HG03460 (cell line): ENCODE data around the gene TMSB15C.
"Not testable (repeated sequence)": the region's sequence is repeated elsewhere in the genome, so short reads cannot be mapped to it uniquely, and the experiment has no call there.

Source experiments
- ATAC-seq: cut with Tn5 transposase; IDR thresholded peaks from one replicate; pipeline ENCODE4 v1.9.1; 2021; ENCODE audit not compliant: unreplicated experiment

Gene TMSB15C

DNA sequence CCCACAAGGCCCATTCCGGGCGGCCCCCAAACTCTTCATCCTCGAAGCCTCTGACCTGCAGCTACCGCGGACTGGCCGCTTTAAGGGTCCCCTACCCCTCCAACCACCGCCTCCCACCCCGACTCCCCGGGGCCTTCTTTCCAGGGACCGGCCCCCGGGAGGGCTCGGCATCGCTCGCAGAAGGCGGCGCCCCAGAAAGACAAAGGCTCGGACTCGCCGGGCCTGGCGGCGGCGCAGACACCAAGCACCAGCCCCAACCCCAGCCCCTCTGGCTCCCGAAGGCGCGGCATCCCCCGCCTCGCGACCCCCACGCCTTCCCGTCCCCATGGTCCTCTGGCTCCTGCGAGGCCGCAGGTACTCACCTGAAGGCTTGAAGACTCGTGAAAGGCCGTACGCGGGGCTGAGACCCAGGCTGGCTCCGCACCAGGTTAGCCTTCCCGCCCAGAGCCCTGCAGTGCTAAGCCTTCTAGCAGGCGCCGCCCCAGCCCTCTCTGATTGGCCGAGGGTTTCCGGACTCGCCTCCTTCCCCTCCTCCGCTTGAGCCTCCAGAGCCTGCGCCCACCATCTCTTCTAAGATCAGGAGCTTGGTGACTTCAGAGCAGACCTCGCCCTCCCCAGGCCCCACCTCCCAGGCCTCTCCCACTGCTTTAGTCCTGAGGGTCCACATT lies at the start of gene TMSB15C:
TSS of gene TMSB15C (minus strand) at position 459 of the 668 bp plus-strand sequence.
- peak; percentile 95 for ATAC-seq

DNA sequence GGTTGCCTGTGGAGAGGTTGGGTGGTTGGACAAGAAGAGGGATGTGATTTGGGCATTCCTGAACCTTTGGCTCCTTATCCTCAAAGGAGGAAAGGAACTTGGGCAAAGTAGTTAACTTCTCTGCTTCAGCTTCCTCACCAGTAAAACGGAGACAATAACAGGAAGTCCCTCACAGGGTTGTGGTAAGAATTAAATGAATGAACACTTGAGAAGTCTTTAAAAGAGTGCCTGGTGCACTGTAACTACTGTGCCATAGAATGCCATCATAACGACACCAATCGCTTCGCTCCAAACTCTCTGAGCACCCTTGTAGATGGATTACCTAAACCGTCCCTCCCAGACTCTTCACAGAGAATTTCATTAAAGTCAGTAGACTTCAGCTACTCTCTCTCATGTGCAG lies 46.8 kb upstream of the TMSB15C start:
- ATAC-seq = peak; percentile 63

DNA sequence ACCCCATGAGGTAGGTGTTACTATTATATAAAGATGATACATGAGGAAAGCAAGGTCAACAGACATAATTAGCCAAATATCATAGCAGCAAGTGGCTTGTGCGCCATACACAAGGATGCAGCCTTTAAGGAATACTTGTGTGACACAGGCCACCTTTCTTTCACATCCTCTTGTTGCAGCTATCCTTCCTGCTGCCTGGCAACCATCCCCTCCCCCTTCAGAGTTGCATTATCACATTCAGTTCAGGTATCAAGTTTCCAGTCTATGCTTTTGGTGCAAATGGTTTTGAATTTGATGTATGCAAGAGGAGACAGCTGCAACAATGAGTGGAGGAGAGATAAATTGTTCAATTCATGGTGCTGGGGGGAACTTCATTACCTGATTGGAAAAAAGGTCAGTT lies 42.7 kb upstream of the TMSB15C start:
- ATAC-seq = no peak

- no peak for ATAC-seq
Measured at GRCh38 chrX:104117759-104118158, 41.7 kb upstream of the TMSB15C start.

- peak; percentile 45 for ATAC-seq
Measured at GRCh38 chrX:104113222-104113965, 37.4 kb upstream of the TMSB15C start.

- peak; percentile 78 for ATAC-seq
Measured at GRCh38 chrX:104112326-104112951, 36.4 kb upstream of the TMSB15C start, which contains the start of gene ZCCHC18. ZCCHC18 (plus strand) TSS chrX:104112523; CDS start chrX:104114112, 1,589 bp downstream.

DNA sequence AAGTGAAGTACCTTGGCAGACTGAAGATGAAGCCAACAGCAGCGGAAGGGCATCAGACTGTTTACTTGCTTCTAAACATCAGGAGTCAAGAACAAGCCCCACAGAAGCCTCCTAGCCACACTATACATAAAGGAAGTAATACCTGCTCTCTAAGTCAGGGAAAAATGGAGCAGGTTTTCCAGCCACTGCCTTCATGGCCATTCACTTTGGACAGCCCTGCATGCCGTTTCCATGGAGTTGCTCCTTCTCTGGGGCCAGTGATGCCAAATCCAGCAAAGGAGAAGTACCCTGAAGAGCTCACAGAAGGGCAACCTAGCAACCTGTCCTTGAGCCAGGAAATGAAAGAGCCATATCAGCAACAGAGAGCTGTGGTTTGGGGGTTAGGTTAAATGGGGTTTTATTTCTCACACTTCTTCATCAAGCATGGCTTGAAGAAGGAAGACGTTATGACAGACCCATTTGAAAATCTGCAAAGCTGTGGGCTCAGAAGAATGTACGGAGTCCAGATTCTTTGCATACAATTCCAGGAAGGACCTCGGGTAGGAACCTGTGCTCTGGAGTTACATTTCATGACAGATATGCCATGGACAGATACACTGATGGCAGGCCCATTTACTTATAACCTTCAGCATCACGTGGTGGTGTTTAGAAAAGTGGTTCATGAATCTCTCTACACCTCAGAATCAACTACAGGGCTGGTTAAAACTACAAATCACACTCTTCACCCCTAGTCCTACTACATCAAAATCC lies 34.6 kb upstream of the TMSB15C start:
- peak; percentile 36 for ATAC-seq

DNA sequence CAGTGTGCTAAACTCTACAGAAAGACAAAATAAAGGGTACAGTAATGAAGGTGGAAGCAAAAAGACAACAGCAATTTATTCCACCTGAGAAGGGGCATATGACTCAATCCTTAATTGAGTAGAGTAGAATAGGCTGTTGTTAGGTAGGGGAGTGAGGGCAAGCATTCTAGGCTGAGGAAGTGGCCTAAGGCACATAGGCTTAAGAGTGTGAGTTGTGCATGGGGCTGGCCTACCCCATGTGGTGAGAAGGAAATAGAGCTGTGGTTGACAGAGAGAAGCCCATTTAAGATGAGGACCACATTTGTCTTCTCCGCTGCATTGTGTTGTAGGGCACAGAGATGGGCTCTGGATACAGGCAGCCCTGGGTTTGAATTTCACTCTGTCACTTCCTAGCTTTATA lies 32.9 kb upstream of the TMSB15C start:
- no peak for ATAC-seq

GRCh38 chrX:104105330-104106262 lies 29.6 kb upstream of the TMSB15C start:
- ATAC-seq = no peak

GRCh38 chrX:104104676-104105075 lies 28.6 kb upstream of the TMSB15C start:
- ATAC-seq = no peak

DNA sequence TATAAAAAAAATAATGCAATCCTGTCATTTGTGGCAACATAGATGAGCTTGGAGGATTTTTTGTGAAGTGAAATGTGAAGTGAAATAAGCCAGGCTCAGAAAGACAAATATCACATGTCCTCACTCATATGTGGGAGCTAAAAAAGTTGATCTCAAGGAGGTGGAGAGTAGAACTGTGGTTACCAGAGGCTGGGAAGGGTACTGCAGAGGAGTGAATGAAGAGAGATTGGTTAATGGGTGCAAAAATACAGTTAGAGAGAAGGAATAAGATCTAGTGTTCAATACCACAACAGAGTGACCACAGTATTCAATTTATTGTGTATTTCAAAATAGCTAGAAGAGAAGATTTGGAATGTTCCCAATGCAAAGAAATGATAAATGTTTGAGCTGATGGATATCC lies 22.9 kb upstream of the TMSB15C start:
- no peak for ATAC-seq

DNA sequence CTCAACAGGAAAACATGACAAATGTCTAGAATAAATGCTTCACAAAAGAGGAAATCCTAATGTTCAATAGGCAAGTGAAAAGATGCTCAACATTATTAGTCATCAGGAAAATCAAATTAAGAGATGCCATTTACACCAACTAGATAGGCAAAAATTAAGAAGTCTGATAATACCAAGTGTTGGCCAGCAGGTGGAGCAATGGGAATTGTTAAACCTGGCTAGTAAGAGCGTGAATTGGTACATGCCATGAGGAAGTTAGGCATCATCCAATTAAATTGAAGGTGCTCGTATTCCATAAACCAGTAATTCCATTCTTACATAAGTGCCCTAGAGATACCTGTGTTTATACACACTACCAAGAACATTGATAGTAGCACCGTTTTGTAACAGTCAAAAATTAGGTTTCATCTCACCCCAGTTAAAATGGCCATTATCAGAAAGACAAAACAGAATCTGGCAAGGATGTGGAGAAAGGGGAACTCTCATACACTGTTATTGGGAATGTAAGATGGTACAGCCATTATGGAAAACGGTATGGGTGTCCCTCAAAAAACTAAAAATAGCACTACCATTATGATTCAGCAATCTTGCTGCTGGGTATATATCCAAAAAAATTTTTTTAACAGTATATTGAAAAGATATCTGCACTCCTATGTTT lies 22.2 kb upstream of the TMSB15C start:
- no peak for ATAC-seq

DNA sequence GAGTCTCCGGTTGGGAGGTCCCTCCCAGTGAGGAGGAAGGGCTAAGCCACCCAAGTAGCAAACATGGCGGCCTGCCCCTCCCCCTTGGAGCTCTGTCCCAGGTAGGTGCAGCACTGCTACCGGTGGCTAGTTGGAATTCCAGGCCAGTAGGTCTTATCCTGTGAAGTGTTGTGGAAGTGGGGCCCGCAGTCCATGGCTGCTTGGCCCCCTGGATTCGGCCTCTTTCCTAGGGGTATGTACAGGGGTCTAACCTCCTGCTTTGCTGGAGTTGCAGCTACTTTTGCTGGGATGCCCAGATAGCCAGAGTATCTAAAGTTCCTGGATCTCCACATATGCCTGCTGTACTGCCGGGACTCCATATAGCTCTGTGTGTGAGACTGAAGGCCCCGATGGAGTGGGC lies 9.9 kb upstream of the TMSB15C start:
- no peak for ATAC-seq

- no peak for ATAC-seq
Measured at GRCh38 chrX:104085477-104085876, 9.4 kb upstream of the TMSB15C start.

GRCh38 chrX:104084534-104085277 lies 8.7 kb upstream of the TMSB15C start:
- ATAC-seq = no peak

GRCh38 chrX:104084063-104084462 lies 8.0 kb upstream of the TMSB15C start:
- ATAC-seq = no peak

- not testable (repeated sequence) for ATAC-seq
Measured at GRCh38 chrX:104077854-104078253, 1.8 kb upstream of the TMSB15C start.

GRCh38 chrX:104062636-104063035 lies 13.4 kb downstream of the TMSB15C start:
- not testable (repeated sequence) for ATAC-seq

DNA sequence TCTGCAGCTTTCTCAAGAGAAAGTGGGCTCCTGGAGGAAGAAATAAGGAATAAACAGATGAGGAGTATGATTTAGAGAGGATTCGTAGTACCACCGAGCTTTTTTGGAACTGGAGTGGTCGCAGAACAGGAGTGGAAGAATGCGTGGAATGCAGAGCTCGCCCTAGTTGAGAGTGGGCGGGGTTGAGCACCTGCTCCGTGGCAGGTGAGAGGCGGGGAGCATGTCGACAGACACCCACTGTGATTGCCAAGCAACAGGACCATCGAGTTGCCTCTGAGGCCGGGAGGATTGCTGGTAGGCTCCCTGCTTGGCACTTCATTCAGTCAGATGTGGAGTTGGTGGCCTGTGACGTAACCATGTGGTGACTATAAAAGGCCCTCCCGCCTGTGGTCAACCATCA lies 21.1 kb downstream of the TMSB15C start:
- not testable (repeated sequence) for ATAC-seq
